ENCODE measurements around the gene ZNF804A.

The ZNF804A gene

GRCh38 chr2:184610891-184611290, 12.6 kb downstream of the ZNF804A start:
- DNase-seq (ENCODE audit: low read depth) = no peak

- no peak for DNase-seq (ENCODE audit: low read depth)
Observed at GRCh38 chr2:184611361-184612085, 13.2 kb downstream of the ZNF804A start.

GRCh38 chr2:184620367-184620766, 22.0 kb downstream of the ZNF804A start:
- no peak for DNase-seq (ENCODE audit: low read depth)

DNA sequence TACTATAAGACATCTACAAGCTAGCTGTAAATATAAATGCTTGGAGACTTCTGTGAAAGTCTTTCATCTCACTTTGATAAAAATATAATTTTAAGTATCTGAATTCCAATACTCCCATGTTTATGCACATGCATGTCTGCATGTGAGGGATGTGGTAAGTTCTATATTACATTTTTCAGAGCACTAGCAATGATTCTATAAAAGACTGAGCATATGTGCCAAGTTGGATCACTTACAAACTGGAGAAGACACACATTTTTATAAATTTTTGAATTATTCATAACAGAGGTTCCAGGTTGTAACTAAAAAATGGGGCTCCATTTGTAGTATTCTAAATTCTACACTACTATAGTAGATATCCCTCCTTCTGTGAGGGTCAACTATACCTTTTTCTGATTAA, 26.0 kb downstream of the ZNF804A start:
- DNase-seq (ENCODE audit: low read depth) = no peak

GRCh38 chr2:184628051-184628450, 29.7 kb downstream of the ZNF804A start:
- no peak for DNase-seq (ENCODE audit: low read depth)

DNA sequence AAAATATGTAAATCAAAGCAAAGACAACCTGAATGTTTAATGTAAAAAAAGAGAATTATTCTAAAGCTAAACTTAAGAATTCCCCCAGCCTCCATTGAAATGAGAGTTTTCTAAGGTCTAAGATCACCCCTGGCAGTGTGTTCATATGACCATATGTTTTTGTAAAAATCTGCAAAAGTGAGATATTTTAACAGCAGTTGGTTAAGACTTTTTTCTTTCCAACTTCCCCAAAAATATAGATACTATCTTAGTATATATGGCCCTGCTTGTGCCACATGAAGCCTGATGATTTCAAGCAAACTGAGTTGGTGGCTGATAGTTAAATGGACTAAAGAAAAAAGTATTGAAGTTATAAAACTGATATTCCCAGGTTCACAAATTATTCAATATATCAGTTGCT, 35.4 kb downstream of the ZNF804A start:
- no peak for DNase-seq (ENCODE audit: low read depth)

- no peak for DNase-seq (ENCODE audit: low read depth)
Observed at GRCh38 chr2:184637781-184638180, 39.5 kb downstream of the ZNF804A start.

DNA sequence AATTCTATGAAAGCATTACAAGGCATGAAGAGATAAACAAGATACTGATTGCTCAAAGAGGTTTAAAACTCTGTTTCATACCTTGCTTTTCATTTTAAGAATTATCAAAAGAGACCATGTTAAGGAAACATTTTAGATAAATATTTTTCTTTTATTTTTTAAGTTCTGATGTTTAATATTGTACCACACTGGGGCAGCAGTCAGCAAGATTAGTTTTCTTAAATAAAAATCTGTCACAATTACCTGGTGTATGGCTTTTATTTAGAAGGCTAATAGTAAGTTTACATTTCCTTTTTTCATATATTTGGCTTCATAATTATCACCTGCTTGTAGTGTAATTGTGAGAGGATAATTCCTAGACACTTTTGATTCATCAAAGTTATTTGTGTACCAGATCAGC, 46.4 kb downstream of the ZNF804A start:
- no peak for DNase-seq (ENCODE audit: low read depth)

- DNase-seq (ENCODE audit: low read depth) = no peak
Observed at GRCh38 chr2:184646177-184646576, 47.8 kb downstream of the ZNF804A start.

- no peak for DNase-seq (ENCODE audit: low read depth)
Observed at GRCh38 chr2:184646593-184646992, 48.3 kb downstream of the ZNF804A start.

GRCh38 chr2:184654945-184655344, 56.6 kb downstream of the ZNF804A start:
- no peak for DNase-seq (ENCODE audit: low read depth)

DNA sequence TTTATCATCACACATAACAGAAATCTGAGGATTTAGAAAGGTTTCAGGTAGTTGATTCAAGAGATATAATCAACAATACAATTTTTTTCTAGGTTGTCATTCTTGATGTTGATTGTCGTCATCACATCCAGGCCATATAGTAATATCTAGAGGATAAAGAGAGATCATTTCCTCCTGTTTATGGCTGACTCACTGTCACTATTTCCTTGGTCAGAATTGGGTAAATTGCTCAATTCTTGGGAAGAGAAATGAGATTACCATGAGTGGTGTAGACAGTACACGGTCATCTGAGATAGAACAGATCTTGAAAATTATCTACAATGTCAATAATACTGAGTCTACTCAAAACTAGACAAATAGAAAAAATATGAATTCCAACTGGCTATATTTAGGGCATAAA, 78.8 kb downstream of the ZNF804A start:
- no peak for DNase-seq (ENCODE audit: low read depth)

DNA sequence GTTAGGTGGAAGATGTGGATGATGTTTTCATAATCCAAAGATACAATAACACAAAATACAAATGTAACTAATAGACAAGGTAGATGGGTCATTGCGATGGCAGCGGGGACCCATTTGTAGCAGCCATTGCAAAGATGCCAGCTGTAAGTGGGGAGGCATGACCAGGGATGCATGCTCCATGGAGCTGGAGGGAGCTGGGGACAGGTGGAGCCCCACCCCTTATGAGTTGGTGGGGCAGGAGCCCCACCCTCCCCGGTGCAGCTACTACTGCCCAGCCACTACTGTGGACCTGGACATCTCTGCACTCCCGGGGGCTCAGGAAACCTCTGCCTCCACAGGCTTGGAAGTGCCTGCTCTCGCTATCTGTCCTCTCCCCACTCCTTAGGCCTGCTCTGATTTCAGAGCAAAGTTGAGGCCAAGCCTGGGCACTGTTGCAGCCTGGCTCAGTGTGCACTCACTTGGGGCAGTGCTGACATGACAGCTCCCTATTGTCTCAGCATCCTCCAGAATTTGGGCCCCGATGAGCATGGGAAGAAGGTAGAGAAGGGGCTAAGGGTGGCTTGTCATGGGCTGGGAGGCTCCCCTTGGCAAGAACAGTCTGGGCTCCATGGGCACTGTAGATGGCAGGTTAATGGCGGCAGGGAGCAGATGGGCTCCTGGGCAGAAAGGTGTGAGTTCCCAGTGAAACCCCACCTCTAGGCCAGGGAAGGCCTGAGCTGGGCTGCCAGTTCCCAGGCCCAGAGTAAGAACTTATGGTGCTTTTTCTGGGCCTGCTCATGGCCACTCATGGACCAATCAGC, 81.1 kb downstream of the ZNF804A start:
- no peak for DNase-seq (ENCODE audit: low read depth)

- DNase-seq (ENCODE audit: low read depth) = no peak
Observed at GRCh38 chr2:184680825-184681224, 82.5 kb downstream of the ZNF804A start.

DNA sequence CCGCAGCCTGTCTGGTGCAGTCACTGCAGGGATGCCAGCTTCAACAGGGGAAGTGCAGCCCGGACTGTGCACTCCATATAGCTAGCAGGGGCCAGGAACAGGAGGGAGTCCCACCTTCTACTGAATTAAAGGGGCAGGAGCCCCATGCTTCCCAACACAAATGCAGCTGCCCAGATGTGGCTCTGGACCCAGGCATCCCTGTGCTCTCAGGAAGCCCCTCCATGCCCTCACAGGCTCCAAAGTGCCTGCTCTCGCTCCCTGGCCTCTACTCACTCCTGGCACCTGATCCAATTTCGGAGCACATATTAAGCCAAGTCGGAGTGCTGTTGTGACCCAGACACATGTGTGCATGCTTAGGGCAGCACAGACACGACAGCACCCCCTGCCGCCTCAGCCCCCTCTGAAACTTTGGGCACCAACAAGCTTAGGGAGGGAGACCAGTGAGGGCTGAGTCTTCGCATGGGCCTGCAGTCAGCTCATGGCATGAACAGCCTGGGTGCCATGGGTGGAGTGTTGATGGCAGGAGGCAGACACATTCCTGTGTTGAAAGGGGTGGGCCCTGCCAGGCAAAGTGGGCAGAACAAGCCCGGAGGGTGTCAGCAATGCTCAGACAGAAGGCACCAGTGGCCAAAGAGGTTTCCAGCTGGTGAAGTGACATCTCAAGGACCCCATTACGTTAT, 83.5 kb downstream of the ZNF804A start:
- DNase-seq (ENCODE audit: low read depth) = no peak

- DNase-seq (ENCODE audit: low read depth) = no peak
Observed at GRCh38 chr2:184683911-184684310, 85.6 kb downstream of the ZNF804A start.

DNA sequence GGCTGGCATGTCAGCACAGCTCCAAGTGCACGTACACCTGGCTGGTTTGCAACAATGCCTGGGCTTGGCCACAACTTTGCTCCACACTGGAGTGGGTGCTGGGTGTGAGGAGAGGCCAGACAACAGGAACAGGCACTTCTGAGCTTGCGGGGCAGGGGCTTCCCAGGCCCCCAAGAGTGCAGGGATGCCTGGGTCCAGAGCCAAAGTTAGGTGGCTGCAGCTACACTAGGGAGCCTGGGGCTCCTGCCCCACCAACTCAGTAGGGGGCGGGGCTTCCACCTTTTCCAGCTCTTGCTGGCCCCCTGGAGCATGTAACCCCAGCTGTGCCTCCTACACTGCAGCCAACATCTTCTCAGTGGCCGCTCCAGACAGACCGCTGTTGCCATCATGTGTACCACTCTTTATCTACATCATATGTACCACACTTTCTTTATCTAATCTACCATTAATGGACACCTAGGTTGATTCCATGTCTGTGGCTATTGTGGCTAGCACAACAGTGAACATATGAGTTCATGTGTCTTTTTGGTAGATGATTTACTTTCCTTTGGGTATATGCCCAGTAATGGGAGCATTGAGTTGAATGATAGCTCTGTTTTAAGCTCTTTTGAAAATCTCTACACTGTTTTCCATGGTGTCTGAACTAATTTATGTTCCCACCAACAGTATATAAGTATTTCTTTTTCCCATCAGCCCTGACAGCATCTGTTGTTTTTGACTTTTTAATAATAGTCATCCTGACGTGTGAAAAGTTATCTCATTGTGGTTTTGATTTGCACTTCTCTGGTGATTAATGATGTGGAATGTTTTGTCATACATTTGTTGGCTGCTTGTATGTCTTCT, 87.9 kb downstream of the ZNF804A start:
- no peak for DNase-seq (ENCODE audit: low read depth)

DNA sequence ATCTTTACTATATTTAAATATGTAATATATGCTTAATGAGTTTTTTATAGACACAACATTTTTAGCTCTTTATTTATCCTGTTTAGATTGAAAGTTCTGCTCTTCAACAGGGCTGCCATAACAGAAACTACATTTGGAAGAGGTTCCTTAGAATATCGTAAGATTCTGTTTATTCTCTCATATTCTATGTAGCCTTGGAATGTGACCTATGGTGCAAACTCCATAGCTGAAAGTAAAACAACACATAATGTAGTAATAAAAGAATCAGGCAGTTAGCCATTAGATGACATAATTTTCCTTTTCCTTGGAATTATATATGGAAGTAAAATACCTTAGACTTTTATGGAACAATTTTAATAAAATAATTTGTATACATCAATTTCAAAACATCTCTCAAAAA, 91.3 kb downstream of the ZNF804A start:
- no peak for DNase-seq (ENCODE audit: low read depth)

DNA sequence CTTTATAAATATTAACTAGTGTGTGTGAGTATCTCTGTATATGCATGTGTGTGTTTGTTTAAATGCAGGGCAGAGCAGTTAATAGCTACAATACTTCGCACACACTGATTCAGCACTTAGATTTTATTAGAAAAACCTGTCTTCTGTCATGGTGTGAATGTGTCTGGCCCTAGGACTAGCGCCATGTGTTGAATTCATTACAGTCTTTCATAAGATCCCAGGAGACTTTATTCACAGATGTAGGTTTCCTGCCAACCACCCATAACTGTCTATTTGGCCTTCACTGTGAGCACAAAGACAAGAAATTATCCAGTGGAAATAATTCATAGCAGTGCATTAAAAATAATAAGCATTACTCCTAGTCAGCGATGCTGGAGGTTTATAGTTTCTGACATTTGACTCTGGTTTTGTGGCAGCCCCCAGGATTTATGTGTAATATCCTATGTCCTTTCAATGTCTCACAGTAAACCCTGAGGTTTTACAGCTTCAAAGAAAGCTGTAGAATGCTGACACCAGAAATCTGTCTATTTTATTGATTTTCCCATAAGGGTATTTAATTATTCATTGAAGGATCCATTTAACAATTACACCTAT, 93.9 kb downstream of the ZNF804A start:
- no peak for DNase-seq (ENCODE audit: low read depth)

- no peak for DNase-seq (ENCODE audit: low read depth)
Observed at GRCh38 chr2:184696644-184697043, 98.3 kb downstream of the ZNF804A start.

DNA sequence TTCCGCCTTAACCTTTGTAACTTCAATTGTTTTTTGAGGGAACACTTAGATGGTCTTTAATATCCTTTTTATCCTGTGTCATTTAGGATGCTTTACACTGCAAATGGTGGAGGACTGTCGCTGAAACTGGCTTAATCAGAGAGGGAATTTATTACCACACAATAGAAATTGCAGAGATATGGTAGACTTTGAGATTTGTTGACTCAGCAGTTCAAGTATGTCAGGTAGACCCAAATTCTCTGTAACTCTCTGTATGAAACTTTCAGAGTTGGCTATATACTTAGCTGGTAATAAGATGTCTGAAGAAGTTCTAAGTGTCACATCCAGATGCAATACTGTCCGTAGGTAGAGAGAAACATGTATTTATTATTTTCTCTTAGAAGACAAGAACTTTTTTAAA, 100.1 kb downstream of the ZNF804A start:
- DNase-seq (ENCODE audit: low read depth) = no peak

DNA sequence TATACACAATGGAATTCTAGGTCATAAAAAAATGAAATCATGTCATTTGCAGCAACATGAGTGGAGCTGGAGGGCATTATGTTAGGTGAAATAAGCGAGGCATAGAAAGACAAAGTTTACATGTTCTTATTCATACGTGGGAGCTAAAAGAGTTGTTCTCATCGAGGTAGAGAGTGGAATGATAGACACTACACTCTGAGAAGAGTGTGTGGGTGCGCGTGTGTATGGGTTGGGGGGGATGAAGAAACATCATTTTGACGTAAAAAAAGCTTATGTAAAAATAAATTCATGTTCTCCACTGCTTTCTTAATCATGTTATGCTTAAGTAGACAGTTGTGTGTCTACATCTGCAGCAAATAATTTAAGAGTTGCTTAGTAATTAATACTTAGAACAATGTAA, 123.6 kb downstream of the ZNF804A start:
- no peak for DNase-seq (ENCODE audit: low read depth)
